Prostate gland (tissue), 2 donors: ENCODE results near the gene ATL1.

ENCODE experiments used
- CTCF ChIP-seq, 4 experiments: fragments of 200-600 bp in 2 of 4; fragments of 450-650 bp in 2 of 4; sonication (generic) in 2 of 4; IDR thresholded peaks; 1 replicate in 3 of 4; 2 replicates in 1 of 4; pipeline ENCODE4 v1.5.1; 2016 to 2019; ENCODE audit warnings: antibody characterized with exemption in 4 of 4, mild to moderate bottlenecking in 2 of 4, moderate library complexity in 2 of 4
- POLR2A ChIP-seq: fragments of 450-650 bp; IDR thresholded peaks from one replicate; pipeline ENCODE4 v1.6.1; 2016; ENCODE audit warnings: antibody characterized with exemption, mild to moderate bottlenecking
- POLR2AphosphoS5 ChIP-seq: sonication (generic); formaldehyde crosslinking; IDR thresholded peaks from one replicate; pipeline ENCODE4 v1.6.1; 2017; ENCODE audit warnings: antibody characterized with exemption

- TF ChIP-seq CTCF (IDR thresholded peaks at IDR 0.05) (no peak), POLR2AphosphoS5 (peak; percentile 56), POLR2A (no peak)
These were observed 99.5 kb downstream of the ATL1 start for GRCh38 chr14:50659327-50659974.
